GDM1 (cell line): Measurements from ENCODE around the gene ITSN1.
"Not testable (repeated sequence)": the region's sequence is repeated elsewhere in the genome, so short reads cannot be mapped to it uniquely, and the experiment has no call there.

ENCODE experiments used
- DNase-seq: peaks from one replicate; lab custom pipeline; 2025; lab: John Stamatoyannopoulos, UW

The ITSN1 gene

GRCh38 chr21:33894736-33895288, 252.5 kb downstream of the ITSN1 start:
- peak; percentile 77 for DNase-seq

GRCh38 chr21:33895356-33895755, 253.1 kb downstream of the ITSN1 start:
- DNase-seq: no peak

GRCh38 chr21:33896691-33897090, 254.4 kb downstream of the ITSN1 start:
- no peak for DNase-seq

GRCh38 chr21:33897098-33897497, 254.8 kb downstream of the ITSN1 start:
- no peak for DNase-seq

GRCh38 chr21:33897739-33898138, 255.4 kb downstream of the ITSN1 start:
- DNase-seq: no peak

GRCh38 chr21:33898586-33898985, 256.3 kb downstream of the ITSN1 start:
- DNase-seq: no peak

- DNase-seq: no peak
These were observed 256.9 kb downstream of the ITSN1 start for GRCh38 chr21:33899199-33899598.

GRCh38 chr21:33901412-33902288, 259.3 kb downstream of the ITSN1 start:
- DNase-seq: peak; percentile 35

- DNase-seq: no peak
These were observed 260.0 kb downstream of the ITSN1 start for GRCh38 chr21:33902349-33902748.

GRCh38 chr21:33904041-33904440, 261.7 kb downstream of the ITSN1 start:
- DNase-seq: no peak

- no peak for DNase-seq
These were observed 266.5 kb downstream of the ITSN1 start for GRCh38 chr21:33908760-33909159.

GRCh38 chr21:33909756-33910155, 267.5 kb downstream of the ITSN1 start:
- no peak for DNase-seq

- DNase-seq: no peak
These were observed 271.9 kb downstream of the ITSN1 start for GRCh38 chr21:33914188-33914587.

GRCh38 chr21:33915368-33916199, 273.3 kb downstream of the ITSN1 start, which contains the start of gene ATP5PO:
TSS of gene ATP5PO (minus strand) at chr21:33915804. CDS start at chr21:33915763, 41 bp downstream.
- peak; percentile 94 for DNase-seq

- no peak for DNase-seq
These were observed 273.9 kb downstream of the ITSN1 start for GRCh38 chr21:33916200-33916567.

- no peak for DNase-seq
These were observed 275.1 kb downstream of the ITSN1 start for GRCh38 chr21:33917421-33917820.

- DNase-seq: peak; percentile 57
These were observed 281.9 kb downstream of the ITSN1 start for GRCh38 chr21:33924079-33924765.

GRCh38 chr21:33924766-33925100, 282.4 kb downstream of the ITSN1 start:
- DNase-seq: no peak

GRCh38 chr21:33926248-33926647, 283.9 kb downstream of the ITSN1 start:
- not testable (repeated sequence) for DNase-seq

GRCh38 chr21:33931052-33931798, 288.9 kb downstream of the ITSN1 start:
- not testable (repeated sequence) for DNase-seq

GRCh38 chr21:33931799-33932390, 289.6 kb downstream of the ITSN1 start:
- no peak for DNase-seq
